CD14-positive monocyte (primary cell): ENCODE data around the gene MED26. TPM values are rescaled to one million over a fixed set of nuclear protein-coding genes. Genes with fewer than 3 reads are reported as not detected.

Experiments used
- DNase-seq, 3 donors: peaks; one replicate each; pipeline ENCODE4 v3.0.0-alpha.2; 2011 to 2022
- H2AFZ ChIP-seq: 2 replicates; pipeline ENCODE4 v1.6.0; 2012; ENCODE audit warnings: mild to moderate bottlenecking, low read depth, low read length, inconsistent platforms; ENCODE audit not compliant: insufficient read depth, poor library complexity, severe bottlenecking
- H3K27ac ChIP-seq, 2 donors: 1 replicate in 1 of 2; 2 replicates in 1 of 2; pipeline ENCODE4 v1.5.1; 2012 to 2013; ENCODE audit warnings: low read length in 2 of 2, control low read depth in 1 of 2, inconsistent platforms in 1 of 2, low read depth in 1 of 2, mild to moderate bottlenecking in 1 of 2
- H3K27me3 ChIP-seq, 2 donors: one replicate each; pipeline versions ENCODE4 v1.6.0 to v1.6.1; 2011 to 2013; ENCODE audit warnings: low read length in 2 of 2; ENCODE audit not compliant: control insufficient read depth in 2 of 2, insufficient read depth in 2 of 2
- H3K36me3 ChIP-seq, 2 donors: replicated peaks in 1 of 2; 1 replicate in 1 of 2; 2 replicates in 1 of 2; pipeline versions ENCODE4 v1.5.1 to v1.6.1; 2012 to 2013; ENCODE audit warnings: low read length in 2 of 2, control low read depth in 1 of 2, inconsistent platforms in 1 of 2, mild to moderate bottlenecking in 1 of 2; ENCODE audit not compliant: insufficient read depth in 2 of 2, control insufficient read depth in 1 of 2
- H3K4me1 ChIP-seq, 2 donors: 1 replicate in 1 of 2; 2 replicates in 1 of 2; pipeline versions ENCODE4 v1.5.1 to v1.6.1; 2012 to 2013; ENCODE audit warnings: low read length in 2 of 2, control low read depth in 1 of 2, inconsistent platforms in 1 of 2, mild to moderate bottlenecking in 1 of 2, moderate library complexity in 1 of 2; ENCODE audit not compliant: insufficient read depth in 2 of 2, control insufficient read depth in 1 of 2
- H3K4me2 ChIP-seq: replicated peaks from 2 replicates; pipeline ENCODE3; 2012; ENCODE audit warnings: low read length, moderate library complexity, mild to moderate bottlenecking; ENCODE audit not compliant: poor library complexity, severe bottlenecking; ENCODE audit errors: extremely low read depth
- H3K4me3 ChIP-seq, 3 experiments: fragments of 200-600 bp in 1 of 3; sonication (generic) in 1 of 3; replicated peaks in 1 of 3; 1 replicate in 2 of 3; 2 replicates in 1 of 3; pipeline ENCODE4 v1.5.1; 2011 to 2013; ENCODE audit warnings: low read length in 3 of 3, mild to moderate bottlenecking in 3 of 3, control low read depth in 2 of 3, low read depth in 2 of 3, inconsistent platforms in 1 of 3, moderate library complexity in 1 of 3
- H3K79me2 ChIP-seq: 2 replicates; pipeline ENCODE4 v1.6.0; 2012; ENCODE audit warnings: mild to moderate bottlenecking, control low read depth, inconsistent platforms, low read length, moderate library complexity; ENCODE audit not compliant: insufficient read depth
- H3K9ac ChIP-seq: 2 replicates; pipeline ENCODE4 v1.6.0; 2017; ENCODE audit warnings: low read length, mild to moderate bottlenecking; ENCODE audit not compliant: insufficient read depth, poor library complexity, severe bottlenecking
- H3K9me3 ChIP-seq, 2 donors: replicated peaks in 1 of 2; 1 replicate in 1 of 2; 2 replicates in 1 of 2; pipeline versions ENCODE4 v1.5.1 to v1.6.1; 2012 to 2013; ENCODE audit warnings: low read length in 2 of 2, control low read depth in 1 of 2; ENCODE audit not compliant: control insufficient read depth in 1 of 2, insufficient read depth in 1 of 2
- H4K20me1 ChIP-seq: 2 replicates; pipeline ENCODE4 v1.6.0; 2012; ENCODE audit warnings: mild to moderate bottlenecking, low read length, control low read depth, moderate library complexity; ENCODE audit not compliant: insufficient read depth
- H3K27ac Mint-ChIP-seq, 7 donors: one replicate each; pipeline ENCODE4 v1.8.0; 2020; ENCODE audit warnings: mild to moderate bottlenecking in 7 of 7, mixed read lengths in 7 of 7, moderate library complexity in 6 of 7, inconsistent platforms in 2 of 7
- H3K27me3 Mint-ChIP-seq, 3 donors: one replicate each; pipeline ENCODE4 v1.8.0; 2021 to 2022; ENCODE audit warnings: low read depth in 3 of 3, mild to moderate bottlenecking in 3 of 3, mixed read lengths in 3 of 3, moderate library complexity in 3 of 3, inconsistent platforms in 1 of 3
- H3K36me3 Mint-ChIP-seq, 2 donors: one replicate each; pipeline ENCODE4 v1.8.0; 2020; ENCODE audit warnings: mixed read lengths in 2 of 2, inconsistent platforms in 1 of 2, mild to moderate bottlenecking in 1 of 2
- H3K4me1 Mint-ChIP-seq: one replicate; pipeline ENCODE4 v1.8.0; 2020; ENCODE audit warnings: mild to moderate bottlenecking, mixed read lengths
- H3K4me3 Mint-ChIP-seq, 2 donors: one replicate each; pipeline ENCODE4 v1.8.0; 2020; ENCODE audit warnings: mild to moderate bottlenecking in 2 of 2, mixed read lengths in 2 of 2, moderate library complexity in 1 of 2
- H3K9me3 Mint-ChIP-seq, 7 donors: one replicate each; pipeline ENCODE4 v1.8.0; 2020 to 2022; ENCODE audit warnings: mixed read lengths in 7 of 7, mild to moderate bottlenecking in 6 of 7, moderate library complexity in 6 of 7, inconsistent platforms in 2 of 7
- CTCF ChIP-seq: fragments of 200-600 bp; IDR thresholded peaks from one replicate; pipeline ENCODE4 v1.8.0; 2022; ENCODE audit warnings: antibody characterized with exemption, mild to moderate bottlenecking
- WGBS: methylation state at CpG from one replicate; pipeline ENCODE4 v1.1.5; 2013; ENCODE audit warnings: missing lambda C conversion rate; ENCODE audit not compliant: insufficient coverage; 5-methylcytosine and 5-hydroxymethylcytosine counted together
- intact Hi-C, 2 donors: fragments of 100-400 bp; cut with micrococcal nuclease; formaldehyde crosslinking; loops; one replicate each; pipeline versions ENCODE4 v1.15.0 to v1.15.1; 2023
- polyA plus RNA-seq, 3 donors: library from polyadenylated mRNA; depleted of rRNA in 1 of 3; unstranded in 2 of 3; stranded (reverse) in 1 of 3; fragments of 300-500 nt in 2 of 3; fragments of >200 nt in 1 of 3; fragmentation: Illumina TruSeq in 2 of 3; gene quantifications; 1 replicate in 2 of 3; 2 replicates in 1 of 3; pipeline ENCODE4 v1.2.3, GENCODE V29; 2012 to 2021

Gene MED26
- polyA plus RNA-seq, 3 donors = 1.1 to 7.1 (median 2.1) TPM

GRCh38 chr19:16660763-16661479 lies 32.9 kb upstream of the MED26 start, which contains the start of gene TMEM38A:
Gene TMEM38A, plus strand, starts transcription at chr19:16661139. Its CDS starts 79 bp downstream, at chr19:16661218.
- under 1% methylated on average over 67 of the region's 76 CpGs for WGBS
- H3K27me3 ChIP-seq = peaks cover 0 to 7% of the 10 kb centered on the region in 2 donors
- peak within 1 kb of the TSS; percentile 95 for H2AFZ ChIP-seq
- peaks cover 54% of the 10 kb centered on the region for H3K4me1 Mint-ChIP-seq
- peaks cover 38% of the 10 kb centered on the region for H4K20me1 ChIP-seq
- peaks cover 20 to 30% of the 10 kb centered on the region in 2 donors for H3K36me3 ChIP-seq
- TF ChIP-seq CTCF = no peak
- H3K36me3 Mint-ChIP-seq = peaks cover 25 to 35% of the 10 kb centered on the region in 2 donors
- H3K4me1 ChIP-seq = peaks cover 37 to 59% of the 10 kb centered on the region in 2 donors
- peak in 1 of 3 donors; percentile 22 for DNase-seq
- peak within 1 kb of the TSS; percentile 94 to 99 (median 98) for H3K27ac Mint-ChIP-seq
- H3K27ac ChIP-seq = peak within 1 kb of the TSS; percentile 79 to 86
- H3K4me3 ChIP-seq = peak within 1 kb of the TSS; percentile 81 to 92 (median 90)
- peaks cover 0 to 5% (median 0%) of the 10 kb centered on the region in 7 donors for H3K9me3 Mint-ChIP-seq
- peak within 1 kb of the TSS; percentile 73 for H3K9ac ChIP-seq
- peaks cover 71% of the 10 kb centered on the region for H3K79me2 ChIP-seq
- H3K4me2 ChIP-seq = peak within 1 kb of the TSS; percentile 100
- peaks cover 5 to 20% (median 17%) of the 10 kb centered on the region in 3 donors for H3K27me3 Mint-ChIP-seq
- H3K9me3 ChIP-seq = no peaks in the 10 kb centered on the region
- intact Hi-C loops = loop anchor here (2.0 to 5.0 kb wide), 2 partner anchors 32 to 34 kb away; partner anchors contain the start of gene MED26 (in 2 of the 2)
- peak within 1 kb of the TSS; percentile 96 to 97 for H3K4me3 Mint-ChIP-seq

GRCh38 chr19:16659832-16660708 lies 32.1 kb upstream of the MED26 start, which contains the start of gene SMIM7:
Gene SMIM7, minus strand, starts transcription at chr19:16660144. Its CDS starts 34 bp downstream, at chr19:16660110.
- Histone ChIP-seq H3K9ac (peak within 1 kb of the TSS; percentile 73), H3K36me3 (peaks cover 26 to 38% of the 10 kb centered on the region in 2 donors), H4K20me1 (peaks cover 47% of the 10 kb centered on the region), H2AFZ (peak within 1 kb of the TSS; percentile 95), H3K9me3 (no peaks in the 10 kb centered on the region), H3K27ac (peak within 1 kb of the TSS; percentile 79 to 86), H3K4me3 (peak within 1 kb of the TSS; percentile 81 to 92 (median 90)), H3K4me2 (peak within 1 kb of the TSS; percentile 100), H3K79me2 (peaks cover 78% of the 10 kb centered on the region), H3K4me1 (peaks cover 37 to 59% of the 10 kb centered on the region in 2 donors), H3K27me3 (peaks cover 0 to 7% of the 10 kb centered on the region in 2 donors)
- Mint-ChIP-seq H3K4me1 (peaks cover 50% of the 10 kb centered on the region), H3K4me3 (peak within 1 kb of the TSS; percentile 96 to 97), H3K36me3 (peaks cover 32 to 39% of the 10 kb centered on the region in 2 donors), H3K9me3 (peaks cover 0 to 3% (median 0%) of the 10 kb centered on the region in 7 donors), H3K27ac (peak within 1 kb of the TSS; percentile 94 to 99 (median 98)), H3K27me3 (peaks cover 5 to 20% (median 15%) of the 10 kb centered on the region in 3 donors)
- TF ChIP-seq CTCF = no peak
- peak; percentile 98 to 99 (median 98) for DNase-seq
- intact Hi-C loops = loop anchor here (2.0 to 5.0 kb wide), 2 partner anchors 31 to 33 kb away; partner anchors contain the start of gene MED26 (in 2 of the 2)
- WGBS = under 1% methylated on average over 54 of the region's 60 CpGs
